Activated CD4-positive, alpha-beta memory T cell treated with anti-CD3 and anti-CD28 coated beads, Interleukin-2, amount 10 ng/mL, durations not matched to agents 7 days and 5 days (primary cell): Measurements from ENCODE around the gene HSPG2. TPM values are rescaled to one million over a fixed set of nuclear protein-coding genes. Genes with fewer than 3 reads are reported as not detected.
A peak's percentile ranks its signal among the peaks of the same experiment; 100 is the strongest.

Source experiments
- CTCF ChIA-PET: fragments of 350-600 bp; sonication (Branson Sonifier 250); formaldehyde crosslinking; loops from one replicate; lab custom pipeline; 2021; ENCODE audit warnings: antibody characterized with exemption, inconsistent platforms; lab: Charles Lee
- POLR2A ChIA-PET: fragments of 350-600 bp; sonication (Branson Sonifier 250); formaldehyde crosslinking; loops from one replicate; lab custom pipeline; 2021; ENCODE audit warnings: antibody characterized with exemption; lab: Charles Lee
- DNase-seq: peaks from one replicate; pipeline ENCODE4 v3.0.0-alpha.2; 2020
- H3K27ac Mint-ChIP-seq: one replicate; pipeline ENCODE4 v1.8.0; 2021; ENCODE audit warnings: mild to moderate bottlenecking, mixed read lengths
- H3K27me3 Mint-ChIP-seq: one replicate; pipeline ENCODE4 v1.8.0; 2021; ENCODE audit warnings: mixed read lengths
- H3K36me3 Mint-ChIP-seq: one replicate; pipeline ENCODE4 v1.8.0; 2021; ENCODE audit warnings: low read depth, mixed read lengths
- H3K4me1 Mint-ChIP-seq: one replicate; pipeline ENCODE4 v1.8.0; 2021; ENCODE audit warnings: mixed read lengths
- H3K4me3 Mint-ChIP-seq: one replicate; pipeline ENCODE4 v1.8.0; 2021; ENCODE audit warnings: mild to moderate bottlenecking, mixed read lengths
- H3K9me3 Mint-ChIP-seq: one replicate; pipeline ENCODE4 v1.8.0; 2021; ENCODE audit warnings: mixed read lengths
- total RNA-seq, 2 experiments: library from RNA; stranded (reverse); gene quantifications; one replicate each; pipeline ENCODE4 v1.2.3, GENCODE V29; 2021

Gene HSPG2
- total RNA-seq, 2 experiments from 2014 or later = 1.0 to 1.2 TPM

DNA sequence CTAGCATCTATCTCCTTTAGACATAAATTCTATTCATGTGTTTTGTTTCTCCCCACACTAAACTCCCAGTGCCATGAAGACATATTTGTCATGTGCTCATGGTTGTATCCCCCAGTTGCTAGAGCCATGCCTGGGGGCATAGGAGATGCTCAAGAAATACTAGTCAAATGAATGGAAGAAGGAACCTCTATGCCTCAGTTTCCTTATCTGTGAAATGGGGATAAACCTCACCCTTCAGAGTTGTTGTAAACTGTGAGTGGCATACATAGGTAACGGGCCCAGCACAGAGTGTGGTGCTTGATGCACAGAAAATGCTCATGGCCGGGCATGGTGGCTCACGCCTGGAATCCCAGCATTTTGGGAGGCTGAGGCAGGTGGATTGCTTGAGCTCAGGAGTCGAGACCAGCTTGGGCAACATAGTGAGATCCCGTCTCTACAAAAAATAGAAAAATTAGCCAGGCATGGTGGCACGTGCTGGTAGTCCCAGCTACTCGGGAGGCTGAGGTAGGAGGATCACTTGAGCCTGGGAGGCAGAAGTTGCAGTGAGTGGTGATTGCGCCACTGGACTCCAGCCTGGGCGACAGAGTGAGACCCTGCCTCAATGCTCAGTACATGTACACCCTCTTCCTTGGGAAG, 116.4 kb downstream of the HSPG2 start:
- POLR2A ChIA-PET = interaction anchor here (2.2 kb wide), 1 partner anchor 38 kb away, joined by 6 read pairs; the partner anchor contains the start of gene USP48
- DNase-seq = no peak
- no peaks in the 10 kb centered on the region for H3K36me3 Mint-ChIP-seq
- H3K4me3 Mint-ChIP-seq = no peak overlapping the region
- H3K9me3 Mint-ChIP-seq = no peaks in the 10 kb centered on the region
- H3K27ac Mint-ChIP-seq = no peak overlapping the region
- peaks cover 4% of the 10 kb centered on the region for H3K27me3 Mint-ChIP-seq
- CTCF ChIA-PET = interaction anchor here (0.9 kb wide), 1 partner anchor 225 kb away, joined by 3 read pairs; no protein-coding TSS in a partner anchor
- peaks cover 2% of the 10 kb centered on the region for H3K4me1 Mint-ChIP-seq

DNA sequence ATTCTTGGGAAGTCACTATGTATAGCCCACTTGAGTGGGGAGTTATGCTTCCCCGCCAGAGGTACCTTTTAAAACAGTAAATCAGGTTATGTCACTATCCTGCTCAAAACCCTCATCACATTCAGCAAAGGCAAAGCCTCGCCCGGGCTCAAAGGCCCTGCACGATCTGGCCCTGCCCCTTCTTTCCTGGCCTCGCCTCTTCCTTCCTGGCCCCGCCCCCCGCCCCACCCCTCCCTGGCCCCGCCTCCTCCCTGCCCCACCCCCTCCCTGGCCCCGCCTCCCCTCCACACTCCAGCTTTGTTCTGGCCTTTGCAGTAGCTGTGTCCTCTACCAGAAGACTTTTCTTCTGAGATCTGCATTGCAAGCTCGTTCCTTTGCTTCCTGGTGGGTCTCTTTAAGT, 118.5 kb downstream of the HSPG2 start:
- Mint-ChIP-seq H3K27me3 (peaks cover 12% of the 10 kb centered on the region), H3K27ac (no peak overlapping the region), H3K9me3 (no peaks in the 10 kb centered on the region), H3K4me3 (no peak overlapping the region), H3K36me3 (no peaks in the 10 kb centered on the region), H3K4me1 (peaks cover 7% of the 10 kb centered on the region)
- peak; percentile 55 for DNase-seq
- CTCF ChIA-PET = no interaction called here
- POLR2A ChIA-PET = no interaction called here

DNA sequence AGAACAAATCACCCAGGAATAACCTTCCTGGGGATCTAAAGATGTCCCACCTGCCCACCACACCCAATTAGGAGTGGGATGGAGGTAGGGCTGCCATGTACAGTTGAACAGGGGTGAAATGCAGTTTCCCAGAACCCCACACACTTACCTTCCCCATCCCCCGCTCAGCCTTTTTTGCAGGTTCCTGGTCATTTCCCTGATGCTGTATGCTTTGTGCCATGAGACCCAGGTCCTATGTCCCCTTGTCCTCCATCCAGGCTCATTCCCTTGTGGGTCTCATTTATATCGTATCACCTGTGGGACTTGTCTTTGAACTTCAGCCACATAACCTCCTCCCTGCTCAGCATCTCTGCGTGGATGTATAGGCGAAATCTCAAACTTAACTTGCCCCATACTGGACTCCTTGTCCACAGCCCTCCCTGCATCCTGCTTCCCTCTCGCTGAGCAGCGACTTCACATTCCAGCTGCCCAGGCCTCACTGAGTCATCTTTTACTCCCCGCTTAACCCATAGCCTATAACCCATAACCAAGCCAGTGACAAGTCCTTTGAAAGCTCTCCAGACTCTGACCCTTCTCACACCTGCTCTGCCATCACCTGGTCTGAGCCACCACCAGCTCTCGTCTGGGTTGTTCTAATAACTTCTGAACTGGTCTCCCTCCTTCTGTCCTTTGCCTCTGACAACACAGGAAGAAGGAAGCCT, 120.4 kb downstream of the HSPG2 start:
- peaks cover 7% of the 10 kb centered on the region for H3K4me1 Mint-ChIP-seq
- peaks cover 20% of the 10 kb centered on the region for H3K27me3 Mint-ChIP-seq
- DNase-seq = no peak
- no peak overlapping the region for H3K4me3 Mint-ChIP-seq
- ChIA-PET CTCF (no interaction called here), POLR2A (no interaction called here)
- H3K9me3 Mint-ChIP-seq = no peaks in the 10 kb centered on the region
- no peak overlapping the region for H3K27ac Mint-ChIP-seq
- H3K36me3 Mint-ChIP-seq = no peaks in the 10 kb centered on the region

DNA sequence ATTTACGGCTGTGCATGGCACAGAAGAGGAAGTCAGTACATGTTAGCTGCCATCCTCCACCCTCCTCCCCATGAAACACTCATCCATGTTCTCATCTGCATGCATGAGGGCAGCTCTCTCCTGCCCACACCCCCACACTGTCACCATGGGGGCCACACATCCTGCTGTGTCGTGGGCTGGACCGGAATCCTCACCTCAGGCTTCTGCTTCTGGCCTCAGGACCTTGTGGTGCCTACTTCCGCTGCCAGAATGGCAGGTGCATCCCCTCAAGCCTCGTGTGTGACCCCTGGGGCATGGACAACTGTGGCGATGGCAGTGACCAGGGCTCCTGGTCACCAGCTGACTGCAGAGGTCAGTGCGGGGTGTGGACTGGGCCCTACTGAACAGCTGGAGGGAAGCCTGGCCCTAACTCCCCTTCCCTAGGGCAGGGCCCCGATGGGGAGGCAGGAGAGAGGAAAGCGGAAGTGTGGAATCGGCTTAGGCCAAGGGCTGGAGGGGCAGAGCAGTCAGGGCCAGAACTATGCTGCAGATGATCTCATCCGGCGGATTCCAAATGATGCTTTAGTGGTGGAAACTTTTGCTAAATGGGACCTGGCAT, 121.3 kb downstream of the HSPG2 start:
- H3K27me3 Mint-ChIP-seq = peaks cover 20% of the 10 kb centered on the region
- peaks cover 7% of the 10 kb centered on the region for H3K4me1 Mint-ChIP-seq
- no peaks in the 10 kb centered on the region for H3K9me3 Mint-ChIP-seq
- no peak overlapping the region for H3K27ac Mint-ChIP-seq
- no peak overlapping the region for H3K4me3 Mint-ChIP-seq
- H3K36me3 Mint-ChIP-seq = no peaks in the 10 kb centered on the region
- POLR2A ChIA-PET = no interaction called here
- CTCF ChIA-PET = no interaction called here
- no peak for DNase-seq

DNA sequence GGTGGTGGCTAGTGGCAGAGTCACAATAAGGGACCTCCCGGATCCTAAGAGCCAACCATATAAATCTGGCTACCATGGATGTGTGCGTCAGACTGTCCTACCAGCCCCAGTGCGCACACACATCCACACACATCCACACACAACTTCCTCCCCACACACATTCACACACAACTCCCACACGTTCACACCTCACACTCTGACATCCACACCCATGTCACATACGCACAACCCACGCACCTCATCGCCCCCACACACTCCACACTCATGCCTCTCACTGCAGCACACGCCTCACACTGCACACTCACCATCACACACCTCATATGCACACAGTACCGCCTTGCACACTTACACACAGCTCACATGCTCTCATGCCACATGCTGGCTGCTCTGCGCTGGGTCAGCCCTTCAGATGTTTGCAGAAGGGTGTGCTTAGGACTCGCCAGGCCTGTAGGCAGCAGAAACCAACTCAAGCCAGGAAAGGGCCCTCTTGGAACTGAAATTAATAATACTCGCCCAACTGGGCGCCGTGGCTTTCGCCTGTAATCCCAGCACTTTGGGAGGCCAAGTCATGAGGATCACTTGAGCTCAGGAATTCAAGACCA, 122.0 kb downstream of the HSPG2 start:
- POLR2A ChIA-PET = no interaction called here
- no peaks in the 10 kb centered on the region for H3K9me3 Mint-ChIP-seq
- no peak overlapping the region for H3K4me3 Mint-ChIP-seq

DNA sequence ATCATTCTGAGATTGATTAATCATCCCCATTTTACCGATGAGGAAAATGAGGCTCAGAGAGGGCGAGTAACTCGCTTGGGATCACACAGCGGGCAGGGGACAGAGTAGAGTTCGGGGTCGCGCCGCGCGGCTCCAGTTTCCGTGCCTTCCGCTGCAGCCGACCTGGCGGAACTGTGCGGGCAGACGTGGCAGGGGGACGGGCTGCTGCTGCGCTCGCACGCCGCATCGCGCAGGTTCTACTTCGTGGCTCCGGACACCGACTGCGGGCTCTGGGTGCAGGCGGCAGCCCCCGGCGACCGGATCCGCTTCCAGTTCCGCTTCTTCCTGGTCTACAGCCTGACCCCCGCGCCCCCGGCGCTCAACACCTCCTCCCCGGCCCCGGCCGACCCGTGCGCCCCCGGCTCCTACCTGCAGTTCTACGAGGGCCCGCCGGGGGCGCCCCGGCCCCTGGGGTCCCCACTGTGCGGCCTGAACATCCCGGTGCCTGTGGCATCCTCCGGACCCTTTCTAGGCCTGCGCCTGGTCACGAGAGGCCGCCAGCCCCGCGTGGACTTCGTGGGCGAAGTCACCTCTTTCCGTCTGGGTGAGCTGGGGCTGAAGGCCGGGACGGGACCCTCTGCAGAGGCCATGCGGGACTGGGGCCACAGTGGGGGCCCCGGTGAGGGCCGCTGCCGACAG, 122.7 kb downstream of the HSPG2 start:
- H3K4me3 Mint-ChIP-seq = no peak overlapping the region
- H3K36me3 Mint-ChIP-seq = no peaks in the 10 kb centered on the region
- no peak overlapping the region for H3K27ac Mint-ChIP-seq
- CTCF ChIA-PET = no interaction called here
- POLR2A ChIA-PET = no interaction called here
- peaks cover 22% of the 10 kb centered on the region for H3K27me3 Mint-ChIP-seq
- peaks cover 7% of the 10 kb centered on the region for H3K4me1 Mint-ChIP-seq
- no peaks in the 10 kb centered on the region for H3K9me3 Mint-ChIP-seq
- peak; percentile 21 for DNase-seq

More for the DNA sequence above, 122.0 kb downstream of the HSPG2 start:
- Mint-ChIP-seq H3K4me1 (peaks cover 7% of the 10 kb centered on the region), H3K27me3 (peaks cover 22% of the 10 kb centered on the region), H3K27ac (no peak overlapping the region), H3K36me3 (no peaks in the 10 kb centered on the region)
- DNase-seq = no peak
- CTCF ChIA-PET = no interaction called here

DNA sequence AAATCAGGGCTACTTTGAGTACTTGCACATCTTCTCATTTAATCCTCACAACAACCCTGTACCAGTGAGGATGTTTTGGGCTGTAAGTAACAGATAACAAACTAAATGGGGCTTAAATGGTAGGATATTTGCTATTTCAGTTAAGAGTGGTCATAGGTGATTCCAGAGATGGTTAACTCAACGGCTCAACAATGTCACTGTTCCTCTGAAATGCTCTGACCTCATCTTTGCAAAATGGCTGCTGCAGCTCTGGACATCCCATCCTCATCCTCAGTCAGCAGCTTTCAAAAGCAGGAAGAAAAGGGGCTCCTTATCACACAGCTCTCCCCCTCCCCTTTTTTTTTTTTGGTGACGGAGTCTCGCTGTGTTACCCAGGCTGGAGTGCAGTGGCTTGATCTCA, 123.6 kb downstream of the HSPG2 start:
- ChIA-PET CTCF (no interaction called here), POLR2A (no interaction called here)
- Mint-ChIP-seq H3K4me1 (peaks cover 6% of the 10 kb centered on the region), H3K27me3 (peaks cover 22% of the 10 kb centered on the region), H3K9me3 (no peaks in the 10 kb centered on the region), H3K27ac (no peak overlapping the region), H3K4me3 (no peak overlapping the region), H3K36me3 (no peaks in the 10 kb centered on the region)
- no peak for DNase-seq

DNA sequence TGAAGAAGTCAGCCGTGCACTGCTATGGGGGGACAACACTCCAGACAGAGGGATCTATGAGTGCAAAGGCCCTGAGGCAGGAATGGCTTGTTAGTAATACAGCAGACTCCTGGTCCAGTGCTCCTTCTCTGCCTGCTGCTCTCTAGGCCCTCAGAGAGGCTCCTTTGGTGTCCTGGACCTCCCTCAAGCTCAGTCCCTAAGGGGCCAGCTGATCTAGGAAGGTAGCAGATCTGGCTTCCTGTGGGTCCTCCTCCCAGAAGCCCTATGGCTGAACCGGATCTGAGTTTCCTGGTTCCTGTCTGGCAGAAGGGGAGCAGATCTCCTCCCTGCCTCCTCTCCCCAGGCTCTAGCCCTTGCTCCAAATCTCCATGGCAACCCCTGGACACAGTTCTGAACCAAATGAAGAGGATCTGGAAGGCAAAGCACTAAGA, 125.2 kb downstream of the HSPG2 start, which contains the start of gene LDLRAD2:
Gene LDLRAD2, plus strand, starts transcription at position 391 of the 431 bp plus-strand sequence. CDS start 187 bp downstream, outside the sequence.
- H3K27me3 Mint-ChIP-seq = peaks cover 20% of the 10 kb centered on the region
- H3K9me3 Mint-ChIP-seq = no peaks in the 10 kb centered on the region
- H3K27ac Mint-ChIP-seq = no peak within 1 kb of the TSS
- no peaks in the 10 kb centered on the region for H3K36me3 Mint-ChIP-seq
- DNase-seq = no peak
- CTCF ChIA-PET = no interaction called here
- H3K4me3 Mint-ChIP-seq = no peak within 1 kb of the TSS
- POLR2A ChIA-PET = no interaction called here
- peaks cover 5% of the 10 kb centered on the region for H3K4me1 Mint-ChIP-seq

DNA sequence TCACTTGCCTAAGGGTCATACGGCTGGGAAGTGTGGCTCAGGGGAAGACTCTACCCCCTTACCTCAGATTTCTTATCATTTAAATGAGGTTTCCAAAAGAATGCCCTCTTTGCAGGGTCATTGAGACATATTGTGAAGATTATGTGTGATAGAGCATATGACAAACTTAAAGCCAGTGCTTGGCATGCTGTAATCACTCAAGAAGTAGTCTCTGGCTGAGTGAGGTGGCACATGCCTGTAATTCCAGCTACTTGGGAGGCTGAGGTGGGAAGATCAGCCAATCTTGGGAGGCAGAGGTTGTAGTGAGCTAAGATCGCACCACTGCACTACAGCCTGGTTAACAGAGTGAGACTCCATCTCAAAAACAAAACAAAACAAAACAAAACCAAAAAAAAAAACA, 132.6 kb downstream of the HSPG2 start:
- Mint-ChIP-seq H3K4me3 (no peak overlapping the region), H3K27ac (no peak overlapping the region), H3K27me3 (no peaks in the 10 kb centered on the region), H3K36me3 (no peaks in the 10 kb centered on the region), H3K9me3 (no peaks in the 10 kb centered on the region), H3K4me1 (no peaks in the 10 kb centered on the region)
- ChIA-PET POLR2A (no interaction called here), CTCF (no interaction called here)
- no peak for DNase-seq

DNA sequence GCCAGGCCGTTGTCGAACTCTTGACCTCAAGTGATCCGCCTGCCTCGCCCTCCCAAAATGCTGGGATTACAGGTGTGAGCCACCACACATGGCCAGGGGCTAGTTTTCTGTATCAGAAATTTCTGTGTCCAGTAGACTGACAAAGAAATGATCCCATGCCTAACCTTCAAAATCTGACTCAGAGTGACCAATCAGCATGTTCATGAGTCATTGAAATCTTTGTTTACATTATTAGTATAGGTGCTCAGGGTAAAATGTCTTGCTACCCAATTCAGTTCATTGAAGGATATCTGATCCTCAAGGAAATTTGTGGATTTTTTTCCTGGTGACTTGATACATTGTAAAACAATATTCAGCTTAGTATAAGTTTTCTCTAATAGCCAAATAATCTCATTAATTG, 136.0 kb downstream of the HSPG2 start:
- no peaks in the 10 kb centered on the region for H3K9me3 Mint-ChIP-seq
- H3K27me3 Mint-ChIP-seq = no peaks in the 10 kb centered on the region
- no peak overlapping the region for H3K27ac Mint-ChIP-seq
- no peak for DNase-seq
- CTCF ChIA-PET = no interaction called here
- H3K4me3 Mint-ChIP-seq = no peak overlapping the region
- H3K4me1 Mint-ChIP-seq = no peaks in the 10 kb centered on the region
- POLR2A ChIA-PET = no interaction called here
- no peaks in the 10 kb centered on the region for H3K36me3 Mint-ChIP-seq

DNA sequence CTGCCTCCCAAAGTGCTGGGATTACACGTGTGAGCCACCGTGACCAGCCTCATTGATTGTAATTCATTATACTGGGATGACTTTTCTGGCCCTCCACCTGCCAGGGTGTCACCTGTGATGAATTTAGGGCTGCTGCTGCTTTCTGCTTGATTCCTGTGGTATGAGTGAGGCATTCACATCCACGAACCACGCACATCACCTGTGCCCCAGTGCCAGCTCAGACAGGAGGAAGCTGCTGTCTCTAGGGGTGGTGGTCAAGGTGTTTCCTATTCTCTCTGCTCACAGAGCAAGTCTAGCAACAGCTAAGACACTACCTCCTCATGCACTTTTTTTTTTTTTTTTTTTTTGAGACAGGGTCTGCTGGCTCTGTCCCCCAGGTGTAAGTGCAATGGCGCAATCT, 137.4 kb downstream of the HSPG2 start:
- CTCF ChIA-PET = no interaction called here
- POLR2A ChIA-PET = no interaction called here
- Mint-ChIP-seq H3K27me3 (no peaks in the 10 kb centered on the region), H3K27ac (no peak overlapping the region), H3K9me3 (peaks cover 5% of the 10 kb centered on the region), H3K36me3 (no peaks in the 10 kb centered on the region), H3K4me3 (no peak overlapping the region), H3K4me1 (no peaks in the 10 kb centered on the region)
- no peak for DNase-seq

DNA sequence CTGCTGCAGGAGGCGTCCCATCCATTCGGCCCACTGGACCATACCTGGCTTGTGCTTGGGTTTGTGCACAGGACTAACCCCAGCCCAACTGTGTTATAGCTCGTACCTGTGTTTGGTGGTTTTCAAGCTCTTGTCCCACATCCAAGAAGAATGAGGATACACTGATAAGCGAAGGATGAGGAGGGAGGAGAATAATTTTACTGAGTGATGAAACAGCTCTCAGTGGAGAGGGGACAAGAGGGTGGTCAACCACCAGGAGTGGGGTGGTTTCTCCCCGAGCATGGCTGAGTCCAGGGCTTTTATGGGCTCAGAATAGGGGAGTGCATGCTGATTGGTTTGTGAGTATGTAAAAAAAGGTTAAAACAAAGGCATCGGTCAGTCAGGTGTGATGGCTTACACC, 142.0 kb downstream of the HSPG2 start:
- Mint-ChIP-seq H3K9me3 (peaks cover 8% of the 10 kb centered on the region), H3K4me3 (no peak overlapping the region), H3K4me1 (peaks cover 11% of the 10 kb centered on the region), H3K27me3 (no peaks in the 10 kb centered on the region), H3K36me3 (no peaks in the 10 kb centered on the region), H3K27ac (no peak overlapping the region)
- ChIA-PET CTCF (no interaction called here), POLR2A (interaction anchor here (1.4 kb wide), 1 partner anchor 12 kb away, joined by 6 read pairs; the partner anchor contains the start of gene USP48)
- no peak for DNase-seq
